ENCODE measurements around the gene RASSF10. TPM values are rescaled to one million over a fixed set of nuclear protein-coding genes. Genes with fewer than 3 reads are reported as not detected.

Gene RASSF10
- total RNA-seq, 1 experiment from 2014 or later, result not detected

DNA sequence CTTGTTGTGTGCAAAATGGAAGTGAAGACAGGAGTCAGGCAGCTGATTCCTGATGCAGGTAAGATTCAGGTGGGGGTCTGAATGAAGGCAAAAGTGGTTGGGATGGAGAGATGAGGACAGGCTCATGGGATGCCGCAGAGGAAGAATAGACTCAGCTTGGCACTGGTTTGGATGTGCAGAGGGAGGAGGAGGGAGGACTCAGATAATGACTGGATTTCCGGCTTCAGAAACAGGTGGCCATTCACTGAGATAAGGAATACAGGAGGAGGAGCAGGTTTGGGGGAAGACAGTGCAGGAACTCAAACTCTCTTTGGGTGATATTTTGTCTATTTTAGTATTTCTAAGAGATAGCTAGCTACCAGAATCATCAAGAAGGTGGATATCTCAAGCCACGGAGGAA is 19.2 kb downstream of the RASSF10 start:
- ATAC-seq (no peak), DNase-seq (ENCODE audit: low read depth, low spot score) (no peak)
- no peak for TF ChIP-seq ZNF274 (IDR thresholded peaks at IDR 0.05; ENCODE audit: low read depth, low read length)
- TF ChIP-seq, protein P1, sequence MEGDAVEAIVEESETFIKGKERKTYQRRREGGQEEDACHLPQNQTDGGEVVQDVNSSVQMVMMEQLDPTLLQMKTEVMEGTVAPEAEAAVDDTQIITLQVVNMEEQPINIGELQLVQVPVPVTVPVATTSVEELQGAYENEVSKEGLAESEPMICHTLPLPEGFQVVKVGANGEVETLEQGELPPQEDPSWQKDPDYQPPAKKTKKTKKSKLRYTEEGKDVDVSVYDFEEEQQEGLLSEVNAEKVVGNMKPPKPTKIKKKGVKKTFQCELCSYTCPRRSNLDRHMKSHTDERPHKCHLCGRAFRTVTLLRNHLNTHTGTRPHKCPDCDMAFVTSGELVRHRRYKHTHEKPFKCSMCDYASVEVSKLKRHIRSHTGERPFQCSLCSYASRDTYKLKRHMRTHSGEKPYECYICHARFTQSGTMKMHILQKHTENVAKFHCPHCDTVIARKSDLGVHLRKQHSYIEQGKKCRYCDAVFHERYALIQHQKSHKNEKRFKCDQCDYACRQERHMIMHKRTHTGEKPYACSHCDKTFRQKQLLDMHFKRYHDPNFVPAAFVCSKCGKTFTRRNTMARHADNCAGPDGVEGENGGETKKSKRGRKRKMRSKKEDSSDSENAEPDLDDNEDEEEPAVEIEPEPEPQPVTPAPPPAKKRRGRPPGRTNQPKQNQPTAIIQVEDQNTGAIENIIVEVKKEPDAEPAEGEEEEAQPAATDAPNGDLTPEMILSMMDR (IDR thresholded peaks at IDR 0.05 in 2 of 3, conservative IDR thresholded peaks at IDR 0.05 in 1 of 3; ENCODE audit: borderline replicate concordance in 1 of 3, insufficient read depth in 1 of 3, low read depth in 2 of 3, low read length in 2 of 3), result no peak
- TF ChIP-seq ZBTB33 (IDR thresholded peaks at IDR 0.05; ENCODE audit: extremely low read depth, insufficient replicate concordance, low read length), result no peak
- TF ChIP-seq POLR2A (IDR thresholded peaks at IDR 0.05; ENCODE audit: borderline replicate concordance, extremely low read depth, insufficient read depth, insufficient read length), result no peak
- TF ChIP-seq RAD21 (IDR thresholded peaks at IDR 0.05; ENCODE audit: low read depth), result no peak
- TF ChIP-seq CEBPB (IDR thresholded peaks at IDR 0.05; ENCODE audit: low read depth), result no peak
- no peak for TF ChIP-seq CBX3 (IDR thresholded peaks at IDR 0.05; ENCODE audit: low read depth)
- TF ChIP-seq EGR1 (IDR thresholded peaks at IDR 0.05; ENCODE audit: low read depth), result no peak
- TF ChIP-seq SRF (IDR thresholded peaks at IDR 0.05; ENCODE audit: low read depth), result no peak
- no peak for TF ChIP-seq EZH2phosphoT487 (IDR thresholded peaks at IDR 0.05; ENCODE audit: borderline replicate concordance)
- TF ChIP-seq FOSL1 (IDR thresholded peaks at IDR 0.05; ENCODE audit: low read depth), result no peak
- no peak for TF ChIP-seq ATF3 (IDR thresholded peaks at IDR 0.05)
- TF ChIP-seq POLR2AphosphoS5 (IDR thresholded peaks at IDR 0.05; ENCODE audit: low read depth, low read length), result no peak
- no peak for TF ChIP-seq YY1 (IDR thresholded peaks at IDR 0.05; ENCODE audit: extremely low read depth, insufficient replicate concordance, low read depth, low read length)
- no peak for TF ChIP-seq ZFX (IDR thresholded peaks at IDR 0.05)
- no peak for TF ChIP-seq MAX (IDR thresholded peaks at IDR 0.05)
- TF ChIP-seq, protein P2, sequence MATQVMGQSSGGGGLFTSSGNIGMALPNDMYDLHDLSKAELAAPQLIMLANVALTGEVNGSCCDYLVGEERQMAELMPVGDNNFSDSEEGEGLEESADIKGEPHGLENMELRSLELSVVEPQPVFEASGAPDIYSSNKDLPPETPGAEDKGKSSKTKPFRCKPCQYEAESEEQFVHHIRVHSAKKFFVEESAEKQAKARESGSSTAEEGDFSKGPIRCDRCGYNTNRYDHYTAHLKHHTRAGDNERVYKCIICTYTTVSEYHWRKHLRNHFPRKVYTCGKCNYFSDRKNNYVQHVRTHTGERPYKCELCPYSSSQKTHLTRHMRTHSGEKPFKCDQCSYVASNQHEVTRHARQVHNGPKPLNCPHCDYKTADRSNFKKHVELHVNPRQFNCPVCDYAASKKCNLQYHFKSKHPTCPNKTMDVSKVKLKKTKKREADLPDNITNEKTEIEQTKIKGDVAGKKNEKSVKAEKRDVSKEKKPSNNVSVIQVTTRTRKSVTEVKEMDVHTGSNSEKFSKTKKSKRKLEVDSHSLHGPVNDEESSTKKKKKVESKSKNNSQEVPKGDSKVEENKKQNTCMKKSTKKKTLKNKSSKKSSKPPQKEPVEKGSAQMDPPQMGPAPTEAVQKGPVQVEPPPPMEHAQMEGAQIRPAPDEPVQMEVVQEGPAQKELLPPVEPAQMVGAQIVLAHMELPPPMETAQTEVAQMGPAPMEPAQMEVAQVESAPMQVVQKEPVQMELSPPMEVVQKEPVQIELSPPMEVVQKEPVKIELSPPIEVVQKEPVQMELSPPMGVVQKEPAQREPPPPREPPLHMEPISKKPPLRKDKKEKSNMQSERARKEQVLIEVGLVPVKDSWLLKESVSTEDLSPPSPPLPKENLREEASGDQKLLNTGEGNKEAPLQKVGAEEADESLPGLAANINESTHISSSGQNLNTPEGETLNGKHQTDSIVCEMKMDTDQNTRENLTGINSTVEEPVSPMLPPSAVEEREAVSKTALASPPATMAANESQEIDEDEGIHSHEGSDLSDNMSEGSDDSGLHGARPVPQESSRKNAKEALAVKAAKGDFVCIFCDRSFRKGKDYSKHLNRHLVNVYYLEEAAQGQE (IDR thresholded peaks at IDR 0.05; ENCODE audit: low read depth), result no peak
- TF ChIP-seq ELF1 (IDR thresholded peaks at IDR 0.05; ENCODE audit: borderline replicate concordance, low read depth), result no peak
- no peak for TF ChIP-seq EZH2 (IDR thresholded peaks at IDR 0.05)
- H3K27ac ChIP-seq (ENCODE audit: low read depth, low read length), result no peak overlapping the region
- no peaks in the 10 kb centered on the region for H3K9me2 ChIP-seq (ENCODE audit: insufficient read depth)
- intact Hi-C loops (cut with micrococcal nuclease), result no loop called here
- no peaks in the 10 kb centered on the region for H3K27me3 ChIP-seq (ENCODE audit: insufficient read depth, low read length)
- H4K20me1 ChIP-seq (ENCODE audit: insufficient read depth), result no peaks in the 10 kb centered on the region
- CTCF ChIA-PET, result no interaction called here
- H3K9ac ChIP-seq (ENCODE audit: low read length), result no peak overlapping the region
- no peaks in the 10 kb centered on the region for H3K79me2 ChIP-seq (ENCODE audit: insufficient read depth, low read length)
- POLR2A ChIA-PET, result no interaction called here
- no peak overlapping the region for H3K4me2 ChIP-seq (ENCODE audit: low read length)
- no TSS peak for BruUV-seq (replicated peaks)
- no peak overlapping the region for H3K4me3 ChIP-seq (replicated peaks in 1 of 2; ENCODE audit: low read depth in 1 of 2, low read length in 2 of 2)
- no peak overlapping the region for H2AFZ ChIP-seq (ENCODE audit: low read depth, low read length, poor library complexity, severe bottlenecking)
- no peaks in the 10 kb centered on the region for H3K4me1 ChIP-seq (ENCODE audit: control insufficient read depth in 1 of 2, insufficient read depth in 2 of 2, low read length in 2 of 2)
- RAD21 ChIA-PET (ENCODE audit: low non-redundant PET in 1 of 2, low total read pairs in 2 of 2, uncharacterized antibody in 2 of 2, unreplicated experiment in 2 of 2), result no interaction called here
- H3K36me3 ChIP-seq (ENCODE audit: control insufficient read depth in 1 of 2, insufficient read depth in 2 of 2, low read length in 2 of 2), result no peaks in the 10 kb centered on the region
- H3K9me3 ChIP-seq (ENCODE audit: control insufficient read depth in 1 of 2, insufficient read depth in 1 of 2, low read depth in 1 of 2, low read length in 2 of 2), result no peaks in the 10 kb centered on the region

Data from HCT116 (cell line).